ENCODE data around the gene STARD13. TPM values are rescaled to one million over a fixed set of nuclear protein-coding genes. Genes with fewer than 3 reads are reported as not detected.

The STARD13 gene
- total RNA-seq, 1 experiment from 2014 or later: 1.2 TPM

DNA sequence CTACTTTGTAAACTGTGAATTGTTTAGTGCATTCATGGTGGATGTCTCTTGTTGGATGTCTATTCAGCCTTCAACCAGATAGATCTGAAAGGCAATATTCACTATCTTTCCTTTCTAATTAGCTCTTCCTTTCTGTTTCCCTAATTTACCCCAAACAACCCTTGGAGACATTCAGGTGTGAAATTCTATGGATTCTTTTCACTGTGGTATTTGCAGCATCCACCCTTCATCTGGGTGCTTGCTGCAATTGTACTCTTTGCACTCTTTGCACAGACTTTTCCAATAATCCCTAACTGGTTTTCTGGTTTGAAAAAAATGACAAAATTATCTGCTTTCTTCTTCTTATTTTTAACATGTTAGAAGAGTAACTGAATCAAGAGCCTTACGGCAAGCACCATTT lies 212.8 kb downstream of the STARD13 start:
- Histone ChIP-seq H3K27ac (ENCODE audit: low read length) (no peak overlapping the region), H3K27me3 (ENCODE audit: low read length) (no peaks in the 10 kb centered on the region), H2AFZ (ENCODE audit: low read length) (no peak overlapping the region), H3K36me3 (ENCODE audit: insufficient read depth, low read length) (no peaks in the 10 kb centered on the region), H3K4me3 (ENCODE audit: low read length) (no peak overlapping the region), H3K9me3 (ENCODE audit: low read length) (no peaks in the 10 kb centered on the region), H3K4me2 (ENCODE audit: low read depth, low read length, poor library complexity, severe bottlenecking) (no peak overlapping the region), H3K4me1 (ENCODE audit: low read length) (no peaks in the 10 kb centered on the region), H3K9ac (ENCODE audit: low read length) (no peak overlapping the region), H3K79me2 (ENCODE audit: low read length) (no peaks in the 10 kb centered on the region), H3K9me2 (replicated peaks; ENCODE audit: insufficient read depth, low read length) (no peaks in the 10 kb centered on the region), H4K20me1 (ENCODE audit: insufficient read depth, low read depth, low read length) (no peaks in the 10 kb centered on the region)
- no peak for DNase-seq

DNA sequence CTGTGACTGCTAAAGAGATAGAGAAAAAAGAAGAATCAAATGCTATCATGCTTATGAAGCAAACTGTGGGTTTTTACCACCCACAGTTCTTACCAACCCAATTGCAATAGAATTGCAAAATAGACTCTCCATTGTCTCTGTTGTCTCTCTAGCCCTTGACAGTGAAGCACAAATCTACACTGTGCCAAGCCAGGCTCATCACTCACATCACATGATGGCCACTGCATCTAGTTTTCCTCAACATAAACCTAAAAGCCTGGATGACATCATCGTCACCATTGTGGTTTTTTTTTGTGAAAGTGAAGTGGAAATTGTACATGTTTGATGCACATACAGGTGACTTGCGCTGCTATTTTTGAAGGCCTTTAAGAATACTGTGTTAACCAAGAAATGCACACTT lies 213.3 kb downstream of the STARD13 start:
- Histone ChIP-seq H3K9me2 (replicated peaks; ENCODE audit: insufficient read depth, low read length) (no peaks in the 10 kb centered on the region), H3K9me3 (ENCODE audit: low read length) (no peaks in the 10 kb centered on the region), H3K27ac (ENCODE audit: low read length) (no peak overlapping the region), H3K79me2 (ENCODE audit: low read length) (no peaks in the 10 kb centered on the region), H4K20me1 (ENCODE audit: insufficient read depth, low read depth, low read length) (no peaks in the 10 kb centered on the region), H3K4me2 (ENCODE audit: low read depth, low read length, poor library complexity, severe bottlenecking) (no peak overlapping the region), H3K4me1 (ENCODE audit: low read length) (no peaks in the 10 kb centered on the region), H3K36me3 (ENCODE audit: insufficient read depth, low read length) (no peaks in the 10 kb centered on the region), H3K9ac (ENCODE audit: low read length) (no peak overlapping the region), H2AFZ (ENCODE audit: low read length) (no peak overlapping the region), H3K4me3 (ENCODE audit: low read length) (no peak overlapping the region), H3K27me3 (ENCODE audit: low read length) (no peaks in the 10 kb centered on the region)
- DNase-seq: no peak

DNA sequence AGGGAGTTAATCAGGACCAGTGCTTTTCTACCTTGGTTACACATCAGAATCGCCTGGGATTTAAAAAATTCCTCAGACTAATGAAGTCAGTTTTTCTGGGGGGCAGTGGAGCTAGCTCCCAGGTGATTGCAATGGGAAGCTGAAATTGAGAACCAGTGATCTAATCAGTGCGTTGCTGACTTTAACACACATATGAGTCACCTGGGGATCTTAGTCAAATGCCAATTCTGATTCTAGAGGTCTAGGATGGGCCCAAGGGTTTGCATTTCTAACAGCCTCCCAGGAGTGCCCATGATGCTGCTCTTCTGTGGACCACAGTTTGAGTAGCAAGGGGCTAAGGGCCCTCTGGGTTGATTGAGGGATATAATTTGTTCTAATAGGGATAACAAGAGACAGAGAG lies 214.8 kb downstream of the STARD13 start:
- Histone ChIP-seq H3K4me3 (ENCODE audit: low read length) (no peak overlapping the region), H2AFZ (ENCODE audit: low read length) (no peak overlapping the region), H3K27me3 (ENCODE audit: low read length) (no peaks in the 10 kb centered on the region), H3K4me1 (ENCODE audit: low read length) (no peaks in the 10 kb centered on the region), H3K9me2 (replicated peaks; ENCODE audit: insufficient read depth, low read length) (no peaks in the 10 kb centered on the region), H3K4me2 (ENCODE audit: low read depth, low read length, poor library complexity, severe bottlenecking) (no peak overlapping the region), H3K79me2 (ENCODE audit: low read length) (no peaks in the 10 kb centered on the region), H3K9ac (ENCODE audit: low read length) (no peak overlapping the region), H3K36me3 (ENCODE audit: insufficient read depth, low read length) (no peaks in the 10 kb centered on the region), H3K9me3 (ENCODE audit: low read length) (no peaks in the 10 kb centered on the region), H4K20me1 (ENCODE audit: insufficient read depth, low read depth, low read length) (no peaks in the 10 kb centered on the region), H3K27ac (ENCODE audit: low read length) (no peak overlapping the region)
- no peak for DNase-seq

DNA sequence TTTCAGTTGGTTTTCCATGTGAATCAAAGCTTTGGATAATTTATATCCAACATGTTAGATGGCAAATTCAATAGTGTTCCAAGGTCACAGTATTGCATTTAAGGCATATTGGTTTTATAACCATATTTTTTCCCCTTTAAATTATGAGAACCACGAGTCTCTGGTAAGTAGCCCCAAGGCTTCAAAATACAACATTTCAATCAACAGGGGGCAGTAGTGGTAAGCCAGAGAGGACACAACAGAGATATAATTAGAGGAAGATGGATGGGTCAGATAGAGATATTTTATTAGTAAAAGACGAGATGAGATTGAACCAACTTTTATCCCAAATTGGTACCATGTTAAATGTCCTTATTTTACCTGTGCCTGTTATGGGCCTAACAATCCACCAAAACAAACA lies 216.2 kb downstream of the STARD13 start:
- no peaks in the 10 kb centered on the region for H3K36me3 ChIP-seq (ENCODE audit: insufficient read depth, low read length)

DNA sequence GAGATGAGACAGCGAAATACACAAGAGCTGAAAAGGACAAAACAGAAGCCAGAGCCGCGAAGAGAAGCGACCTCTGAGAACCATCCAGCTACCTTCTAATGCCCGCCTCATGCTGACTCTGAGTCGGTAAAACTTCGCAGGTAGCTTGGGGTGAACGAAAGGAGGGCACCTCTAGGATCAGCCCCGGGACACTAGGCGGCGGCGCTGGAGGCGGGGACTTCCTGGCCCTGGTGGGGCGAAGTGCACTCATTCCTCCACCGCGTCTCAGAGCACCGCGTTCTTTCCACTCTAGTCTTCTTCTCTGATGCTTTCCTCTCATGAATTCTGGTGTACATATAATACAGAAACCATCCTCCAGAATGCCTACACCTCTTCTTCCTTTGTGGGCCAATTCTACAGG lies 219.2 kb downstream of the STARD13 start:
- Histone ChIP-seq H3K27me3 (ENCODE audit: low read length) (no peaks in the 10 kb centered on the region), H2AFZ (ENCODE audit: low read length) (no peak overlapping the region), H3K36me3 (ENCODE audit: insufficient read depth, low read length) (no peaks in the 10 kb centered on the region), H3K4me1 (ENCODE audit: low read length) (no peaks in the 10 kb centered on the region), H3K9ac (ENCODE audit: low read length) (no peak overlapping the region), H3K27ac (ENCODE audit: low read length) (no peak overlapping the region), H3K79me2 (ENCODE audit: low read length) (no peaks in the 10 kb centered on the region), H3K9me2 (replicated peaks; ENCODE audit: insufficient read depth, low read length) (no peaks in the 10 kb centered on the region), H3K4me3 (ENCODE audit: low read length) (no peak overlapping the region), H3K9me3 (ENCODE audit: low read length) (no peaks in the 10 kb centered on the region), H4K20me1 (ENCODE audit: insufficient read depth, low read depth, low read length) (no peaks in the 10 kb centered on the region), H3K4me2 (ENCODE audit: low read depth, low read length, poor library complexity, severe bottlenecking) (no peak overlapping the region)
- DNase-seq: no peak

More for the DNA sequence above, 216.2 kb downstream of the STARD13 start:
- no peaks in the 10 kb centered on the region for H3K27me3 ChIP-seq (ENCODE audit: low read length)
- no peak overlapping the region for H2AFZ ChIP-seq (ENCODE audit: low read length)
- no peak overlapping the region for H3K4me2 ChIP-seq (ENCODE audit: low read depth, low read length, poor library complexity, severe bottlenecking)
- DNase-seq: peak; percentile 82
- no peaks in the 10 kb centered on the region for H3K9me3 ChIP-seq (ENCODE audit: low read length)
- no peaks in the 10 kb centered on the region for H3K9me2 ChIP-seq (replicated peaks; ENCODE audit: insufficient read depth, low read length)
- no peaks in the 10 kb centered on the region for H3K79me2 ChIP-seq (ENCODE audit: low read length)
- H3K4me3 ChIP-seq (ENCODE audit: low read length): no peak overlapping the region
- no peaks in the 10 kb centered on the region for H4K20me1 ChIP-seq (ENCODE audit: insufficient read depth, low read depth, low read length)
- no peak overlapping the region for H3K27ac ChIP-seq (ENCODE audit: low read length)
- H3K9ac ChIP-seq (ENCODE audit: low read length): no peak overlapping the region
- no peaks in the 10 kb centered on the region for H3K4me1 ChIP-seq (ENCODE audit: low read length)

DNA sequence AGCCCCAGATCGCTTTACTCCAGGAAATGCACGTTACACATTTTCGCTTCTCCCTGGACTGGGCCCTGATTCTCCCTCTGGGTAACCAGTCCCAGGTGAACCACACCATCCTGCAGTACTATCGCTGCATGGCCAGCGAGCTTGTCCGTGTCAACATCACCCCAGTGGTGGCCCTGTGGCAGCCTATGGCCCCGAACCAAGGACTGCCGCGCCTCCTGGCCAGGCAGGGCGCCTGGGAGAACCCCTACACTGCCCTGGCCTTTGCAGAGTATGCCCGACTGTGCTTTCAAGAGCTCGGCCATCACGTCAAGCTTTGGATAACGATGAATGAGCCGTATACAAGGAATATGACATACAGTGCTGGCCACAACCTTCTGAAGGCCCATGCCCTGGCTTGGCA lies 224.7 kb downstream of the STARD13 start:
- no peak overlapping the region for H3K9ac ChIP-seq (ENCODE audit: low read length)
- H3K27me3 ChIP-seq (ENCODE audit: low read length): no peaks in the 10 kb centered on the region
- H3K4me1 ChIP-seq (ENCODE audit: low read length): no peaks in the 10 kb centered on the region
- no peaks in the 10 kb centered on the region for H3K79me2 ChIP-seq (ENCODE audit: low read length)
- no peaks in the 10 kb centered on the region for H3K9me3 ChIP-seq (ENCODE audit: low read length)
- H3K27ac ChIP-seq (ENCODE audit: low read length): no peak overlapping the region
- H4K20me1 ChIP-seq (ENCODE audit: insufficient read depth, low read depth, low read length): no peaks in the 10 kb centered on the region
- H3K36me3 ChIP-seq (ENCODE audit: insufficient read depth, low read length): no peaks in the 10 kb centered on the region
- no peak overlapping the region for H3K4me2 ChIP-seq (ENCODE audit: low read depth, low read length, poor library complexity, severe bottlenecking)
- no peaks in the 10 kb centered on the region for H3K9me2 ChIP-seq (replicated peaks; ENCODE audit: insufficient read depth, low read length)
- no peak for DNase-seq
- H3K4me3 ChIP-seq (ENCODE audit: low read length): no peak overlapping the region
- H2AFZ ChIP-seq (ENCODE audit: low read length): no peak overlapping the region

DNA sequence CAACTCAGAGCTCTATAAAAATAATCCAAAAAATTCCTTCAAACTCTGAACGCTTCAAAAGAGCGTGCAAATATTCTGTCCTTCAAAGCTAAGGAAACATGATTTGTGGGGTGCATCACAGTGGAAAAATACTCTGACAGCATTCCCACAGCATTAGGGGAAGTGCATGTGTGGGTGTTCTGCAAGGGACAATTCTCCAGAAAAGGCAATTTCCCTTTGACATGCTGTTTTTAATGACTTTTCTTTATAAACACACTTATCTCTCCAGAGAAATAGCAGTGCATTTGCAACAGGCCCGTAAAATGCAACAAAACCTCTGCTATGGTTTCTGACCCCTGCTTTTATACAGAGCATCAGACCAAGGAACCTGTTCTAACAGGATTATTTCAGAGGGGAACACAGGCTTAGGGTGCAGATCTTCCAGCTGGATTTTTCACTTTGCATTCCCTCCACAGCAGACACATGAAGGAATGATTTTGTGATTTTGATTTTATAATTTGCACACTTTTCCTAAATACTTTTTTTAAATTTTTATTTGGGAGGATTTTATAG lies 226.7 kb downstream of the STARD13 start:
- Histone ChIP-seq H3K36me3 (ENCODE audit: insufficient read depth, low read length) (no peaks in the 10 kb centered on the region), H4K20me1 (ENCODE audit: insufficient read depth, low read depth, low read length) (no peaks in the 10 kb centered on the region), H3K27me3 (ENCODE audit: low read length) (no peaks in the 10 kb centered on the region), H2AFZ (ENCODE audit: low read length) (no peak overlapping the region), H3K4me2 (ENCODE audit: low read depth, low read length, poor library complexity, severe bottlenecking) (no peak overlapping the region), H3K4me1 (ENCODE audit: low read length) (no peaks in the 10 kb centered on the region), H3K9ac (ENCODE audit: low read length) (no peak overlapping the region), H3K4me3 (ENCODE audit: low read length) (no peak overlapping the region), H3K9me2 (replicated peaks; ENCODE audit: insufficient read depth, low read length) (no peaks in the 10 kb centered on the region), H3K79me2 (ENCODE audit: low read length) (no peaks in the 10 kb centered on the region), H3K27ac (ENCODE audit: low read length) (no peak overlapping the region), H3K9me3 (ENCODE audit: low read length) (no peaks in the 10 kb centered on the region)
- DNase-seq: no peak

DNA sequence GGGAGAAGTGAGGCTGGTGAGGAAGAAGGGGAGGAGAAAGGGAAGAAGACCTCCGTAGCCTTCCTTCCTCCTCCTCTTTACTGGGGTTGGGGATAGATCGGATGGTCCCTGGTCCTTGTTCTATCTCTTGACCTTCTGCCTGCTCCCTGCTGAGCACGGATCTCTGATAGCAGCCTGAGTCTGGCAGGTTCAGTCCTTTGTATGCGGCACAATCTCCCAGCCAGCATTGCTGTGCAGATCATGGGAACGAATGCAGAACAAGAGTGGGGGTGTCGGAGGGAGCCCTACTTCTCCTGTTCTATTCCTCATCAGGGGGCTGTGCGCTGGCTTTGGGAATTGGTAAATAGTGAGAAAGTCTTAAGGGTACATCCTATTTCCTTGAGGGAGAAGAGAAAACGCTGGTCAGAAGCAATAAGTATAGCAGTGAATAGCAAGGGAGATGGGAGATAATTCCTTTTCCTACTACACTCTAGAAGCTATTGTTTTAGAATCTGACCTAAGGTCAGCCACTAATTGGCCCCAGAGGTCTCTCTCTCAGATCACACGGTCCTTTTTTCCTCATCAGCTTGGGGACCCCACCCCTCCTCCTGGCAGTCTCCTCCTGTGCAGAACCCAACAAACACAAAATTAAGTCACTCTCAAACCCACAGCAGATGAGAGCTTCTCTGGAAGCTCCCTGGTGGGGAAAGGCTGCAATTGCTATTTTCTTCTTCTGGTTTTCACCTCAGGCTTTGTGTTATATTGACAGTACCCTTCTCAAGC lies 228.4 kb downstream of the STARD13 start:
- Histone ChIP-seq H3K9ac (ENCODE audit: low read length) (no peak overlapping the region), H3K27ac (ENCODE audit: low read length) (no peak overlapping the region), H3K4me1 (ENCODE audit: low read length) (no peaks in the 10 kb centered on the region), H3K79me2 (ENCODE audit: low read length) (no peaks in the 10 kb centered on the region), H3K9me2 (replicated peaks; ENCODE audit: insufficient read depth, low read length) (no peaks in the 10 kb centered on the region), H4K20me1 (ENCODE audit: insufficient read depth, low read depth, low read length) (no peaks in the 10 kb centered on the region), H3K27me3 (ENCODE audit: low read length) (no peaks in the 10 kb centered on the region), H3K9me3 (ENCODE audit: low read length) (no peaks in the 10 kb centered on the region), H3K36me3 (ENCODE audit: insufficient read depth, low read length) (no peaks in the 10 kb centered on the region), H3K4me3 (ENCODE audit: low read length) (no peak overlapping the region), H3K4me2 (ENCODE audit: low read depth, low read length, poor library complexity, severe bottlenecking) (no peak overlapping the region), H2AFZ (ENCODE audit: low read length) (no peak overlapping the region)
- DNase-seq: peak; percentile 58
